Tibial artery (tissue), 4 donors: ENCODE results near the gene PPP1R16B.

Experiments
- DNase-seq, 2 donors: peaks; one replicate each; pipeline ENCODE4 v3.0.0-alpha.2; 2019
- H3K27ac ChIP-seq, 2 donors: fragments of 200-600 bp; sonication (generic) in 1 of 2; 1 replicate in 1 of 2; 2 replicates in 1 of 2; pipeline ENCODE4 v1.5.1; 2018 to 2019; ENCODE audit warnings: mild to moderate bottlenecking in 1 of 2
- H3K27me3 ChIP-seq, 2 donors: fragments of 200-600 bp; sonication (generic) in 1 of 2; one replicate each; pipeline versions ENCODE4 v1.5.1 to v1.6.0; 2016 to 2019
- H3K36me3 ChIP-seq, 3 donors: fragments of 200-600 bp; sonication (generic) in 2 of 3; one replicate each; pipeline ENCODE4 v1.5.1; 2016 to 2019; ENCODE audit warnings: mild to moderate bottlenecking in 2 of 3
- H3K4me1 ChIP-seq, 4 donors: fragments of 200-600 bp; sonication (generic) in 2 of 4; 1 replicate in 3 of 4; 2 replicates in 1 of 4; pipeline ENCODE4 v1.5.1; 2016 to 2019
- H3K4me3 ChIP-seq, 2 donors: fragments of 200-600 bp; sonication (generic) in 1 of 2; 1 replicate in 1 of 2; 2 replicates in 1 of 2; pipeline ENCODE4 v1.5.1; 2018 to 2019; ENCODE audit warnings: mild to moderate bottlenecking in 2 of 2
- H3K9me3 ChIP-seq, 3 donors: fragments of 200-600 bp; sonication (generic) in 1 of 3; one replicate each; pipeline ENCODE4 v1.5.1; 2016 to 2019
- intact Hi-C: fragments of 100-400 bp; cut with DNase I; formaldehyde crosslinking; loops from one replicate; pipeline ENCODE4 v1.15.0; 2023; ENCODE audit warnings: low total_unique reads
- TF ChIP-seq, protein P1 (sequence below), 2 experiments: fragments of 200-600 bp in 1 of 2; fragments of 450-650 bp in 1 of 2; IDR thresholded peaks; one replicate each; pipeline ENCODE4 v1.5.1; 2017 to 2019; ENCODE audit warnings: antibody characterized with exemption in 2 of 2, mild to moderate bottlenecking in 1 of 2, moderate library complexity in 1 of 2

The PPP1R16B gene

DNA sequence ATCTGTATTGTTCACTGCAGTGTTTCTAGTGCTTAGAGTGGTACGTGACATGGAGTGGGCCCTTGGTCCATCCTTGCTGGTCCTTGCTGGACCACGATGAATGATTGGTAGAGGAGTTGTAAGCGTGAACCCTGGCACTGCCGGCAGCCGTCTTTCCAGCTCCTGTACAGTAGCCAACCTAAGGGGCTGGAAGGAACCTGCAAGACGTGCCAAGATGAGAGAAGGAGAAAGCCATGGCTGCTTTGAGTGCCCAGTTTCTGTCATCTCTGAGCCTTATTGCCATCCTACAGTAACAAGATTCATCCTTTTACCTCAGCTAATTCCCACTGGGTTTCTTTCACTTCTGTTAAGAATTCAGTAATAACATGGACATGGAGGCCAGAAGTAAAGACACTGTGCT, 162.6 kb downstream of the PPP1R16B start:
- intact Hi-C loops, result no loop called here
- DNase-seq, result no peak
- no peak overlapping the region for H3K27ac ChIP-seq
- H3K27me3 ChIP-seq, result no peaks in the 10 kb centered on the region
- H3K4me1 ChIP-seq, result peaks cover 0 to 6% (median 3%) of the 10 kb centered on the region in 4 donors
- H3K36me3 ChIP-seq, result peaks cover 5 to 32% (median 24%) of the 10 kb centered on the region in 3 donors
- TF ChIP-seq, protein P1, sequence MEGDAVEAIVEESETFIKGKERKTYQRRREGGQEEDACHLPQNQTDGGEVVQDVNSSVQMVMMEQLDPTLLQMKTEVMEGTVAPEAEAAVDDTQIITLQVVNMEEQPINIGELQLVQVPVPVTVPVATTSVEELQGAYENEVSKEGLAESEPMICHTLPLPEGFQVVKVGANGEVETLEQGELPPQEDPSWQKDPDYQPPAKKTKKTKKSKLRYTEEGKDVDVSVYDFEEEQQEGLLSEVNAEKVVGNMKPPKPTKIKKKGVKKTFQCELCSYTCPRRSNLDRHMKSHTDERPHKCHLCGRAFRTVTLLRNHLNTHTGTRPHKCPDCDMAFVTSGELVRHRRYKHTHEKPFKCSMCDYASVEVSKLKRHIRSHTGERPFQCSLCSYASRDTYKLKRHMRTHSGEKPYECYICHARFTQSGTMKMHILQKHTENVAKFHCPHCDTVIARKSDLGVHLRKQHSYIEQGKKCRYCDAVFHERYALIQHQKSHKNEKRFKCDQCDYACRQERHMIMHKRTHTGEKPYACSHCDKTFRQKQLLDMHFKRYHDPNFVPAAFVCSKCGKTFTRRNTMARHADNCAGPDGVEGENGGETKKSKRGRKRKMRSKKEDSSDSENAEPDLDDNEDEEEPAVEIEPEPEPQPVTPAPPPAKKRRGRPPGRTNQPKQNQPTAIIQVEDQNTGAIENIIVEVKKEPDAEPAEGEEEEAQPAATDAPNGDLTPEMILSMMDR (IDR thresholded peaks at IDR 0.05), result no peak
- no peaks in the 10 kb centered on the region for H3K9me3 ChIP-seq
- H3K4me3 ChIP-seq, result no peak overlapping the region

DNA sequence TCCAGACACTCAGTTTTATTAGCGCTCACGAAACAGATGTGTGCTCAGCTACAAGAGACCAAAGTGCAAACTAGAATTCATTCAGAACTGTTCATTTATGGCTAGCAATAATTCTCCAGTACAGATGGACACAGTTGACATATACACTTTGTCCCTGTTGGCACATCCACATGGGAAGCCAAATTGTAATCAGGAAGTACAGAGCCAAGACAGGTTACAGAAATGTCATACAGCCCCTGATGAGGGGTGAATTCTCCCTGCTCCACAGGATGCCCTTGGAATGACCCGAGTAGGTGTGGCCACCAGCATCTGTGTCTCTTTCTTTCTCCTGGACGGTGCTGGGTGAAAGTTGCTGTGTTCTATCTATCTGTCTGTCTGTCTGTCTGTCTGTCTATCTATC, 164.2 kb downstream of the PPP1R16B start:
- Histone ChIP-seq H3K27ac (peak overlapping the region in 1 of 2 donors; percentile 10), H3K4me1 (no peaks in the 10 kb centered on the region), H3K9me3 (no peaks in the 10 kb centered on the region), H3K36me3 (peaks cover 5 to 42% (median 24%) of the 10 kb centered on the region in 3 donors), H3K27me3 (no peaks in the 10 kb centered on the region), H3K4me3 (no peak overlapping the region)
- TF ChIP-seq, protein P1 (IDR thresholded peaks at IDR 0.05), result no peak
- intact Hi-C loops, result no loop called here
- no peak for DNase-seq

GRCh38 chr20:38970302-38970701, 164.8 kb downstream of the PPP1R16B start:
- Histone ChIP-seq H3K4me3 (no peak overlapping the region), H3K9me3 (no peaks in the 10 kb centered on the region), H3K4me1 (no peaks in the 10 kb centered on the region), H3K27ac (peak overlapping the region in 1 of 2 donors; percentile 37), H3K36me3 (peaks cover 5 to 48% (median 24%) of the 10 kb centered on the region in 3 donors), H3K27me3 (no peaks in the 10 kb centered on the region)
- intact Hi-C loops, result no loop called here
- TF ChIP-seq, protein P1 (IDR thresholded peaks at IDR 0.05), result no peak
- no peak for DNase-seq
